ENCODE results near the gene CDK13.

Gene CDK13

DNA sequence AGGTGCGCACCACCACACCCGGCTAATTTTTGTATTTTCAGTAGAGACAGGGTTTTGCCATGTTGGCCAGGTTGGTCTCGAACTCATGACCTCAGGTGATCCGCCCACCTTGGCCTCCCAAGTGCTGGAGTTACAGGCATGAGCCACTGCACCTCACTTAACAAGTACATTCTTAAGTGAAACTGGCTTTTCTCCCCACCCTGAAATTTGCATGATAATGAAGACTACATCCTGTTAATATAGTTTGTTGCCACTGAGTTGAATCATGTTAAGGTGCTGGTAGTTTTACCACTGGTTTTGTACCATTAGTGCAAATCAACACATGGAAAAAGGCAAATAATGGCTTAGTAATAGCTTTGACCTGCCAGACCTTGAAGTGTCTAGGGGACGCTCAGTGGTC is 122.2 kb downstream of the CDK13 start:
- TF ChIP-seq, protein P1, sequence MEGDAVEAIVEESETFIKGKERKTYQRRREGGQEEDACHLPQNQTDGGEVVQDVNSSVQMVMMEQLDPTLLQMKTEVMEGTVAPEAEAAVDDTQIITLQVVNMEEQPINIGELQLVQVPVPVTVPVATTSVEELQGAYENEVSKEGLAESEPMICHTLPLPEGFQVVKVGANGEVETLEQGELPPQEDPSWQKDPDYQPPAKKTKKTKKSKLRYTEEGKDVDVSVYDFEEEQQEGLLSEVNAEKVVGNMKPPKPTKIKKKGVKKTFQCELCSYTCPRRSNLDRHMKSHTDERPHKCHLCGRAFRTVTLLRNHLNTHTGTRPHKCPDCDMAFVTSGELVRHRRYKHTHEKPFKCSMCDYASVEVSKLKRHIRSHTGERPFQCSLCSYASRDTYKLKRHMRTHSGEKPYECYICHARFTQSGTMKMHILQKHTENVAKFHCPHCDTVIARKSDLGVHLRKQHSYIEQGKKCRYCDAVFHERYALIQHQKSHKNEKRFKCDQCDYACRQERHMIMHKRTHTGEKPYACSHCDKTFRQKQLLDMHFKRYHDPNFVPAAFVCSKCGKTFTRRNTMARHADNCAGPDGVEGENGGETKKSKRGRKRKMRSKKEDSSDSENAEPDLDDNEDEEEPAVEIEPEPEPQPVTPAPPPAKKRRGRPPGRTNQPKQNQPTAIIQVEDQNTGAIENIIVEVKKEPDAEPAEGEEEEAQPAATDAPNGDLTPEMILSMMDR (IDR thresholded peaks at IDR 0.05; ENCODE audit: borderline replicate concordance, control extremely low read depth, extremely low read depth, insufficient read depth, missing control alignments): no peak
- DNase-seq (ENCODE audit: low spot score): no peak
- in situ Hi-C loops (cut with MboI; ENCODE audit: low sequenced_read_pairs, unreplicated experiment): loop anchor here (25.0 kb wide), 1 partner anchor 485 kb away; no protein-coding TSS in a partner anchor

DNA sequence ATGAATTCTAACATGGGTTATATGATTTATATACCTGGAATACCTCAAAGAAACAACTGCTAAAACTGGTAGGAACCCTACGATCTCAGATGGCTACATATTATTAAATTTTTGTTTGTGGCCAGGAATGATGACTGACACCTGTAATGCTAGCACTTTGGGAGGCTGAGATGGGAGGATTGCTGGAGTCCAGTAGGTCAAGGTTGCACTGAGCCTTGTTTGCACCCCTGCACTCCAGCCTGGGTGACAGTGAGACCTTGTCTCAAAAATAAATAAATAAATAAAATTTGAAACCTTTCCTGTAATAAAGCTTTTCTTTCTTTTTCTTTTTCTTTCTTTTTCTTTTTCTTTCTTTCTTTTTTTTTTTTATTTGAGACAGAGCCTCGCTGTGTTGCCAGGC is 123.2 kb downstream of the CDK13 start:
- DNase-seq (ENCODE audit: low spot score): no peak
- TF ChIP-seq, protein P1 (IDR thresholded peaks at IDR 0.05; ENCODE audit: borderline replicate concordance, control extremely low read depth, extremely low read depth, insufficient read depth, missing control alignments): no peak
- in situ Hi-C loops (cut with MboI; ENCODE audit: low sequenced_read_pairs, unreplicated experiment): loop anchor here (25.0 kb wide), 1 partner anchor 486 kb away; no protein-coding TSS in a partner anchor

- DNase-seq (ENCODE audit: low spot score): no peak
- in situ Hi-C loops (cut with MboI; ENCODE audit: low sequenced_read_pairs, unreplicated experiment): no loop called here
- TF ChIP-seq, protein P1 (IDR thresholded peaks at IDR 0.05; ENCODE audit: borderline replicate concordance, control extremely low read depth, extremely low read depth, insufficient read depth, missing control alignments): no peak
Measured at GRCh38 chr7:40077849-40078248, 127.8 kb downstream of the CDK13 start.

DNA sequence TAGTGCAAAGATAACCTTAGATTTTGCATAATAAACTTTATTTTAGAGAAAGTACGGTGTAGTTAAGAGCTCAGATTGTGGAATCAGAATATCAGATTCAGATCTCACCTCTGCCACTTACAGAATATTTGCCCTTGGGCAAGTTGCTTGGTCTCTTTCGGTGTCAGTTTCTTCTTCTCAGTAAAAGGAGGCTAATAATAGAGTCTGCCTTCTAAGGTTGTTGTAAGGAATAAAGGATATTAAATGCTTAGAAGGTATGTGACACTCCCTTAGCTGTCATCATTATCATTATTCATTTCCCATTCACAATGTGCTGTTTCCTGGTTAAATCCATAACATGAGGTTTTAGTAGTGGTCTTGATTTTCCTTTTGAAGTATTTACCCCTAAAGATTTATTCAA is 142.1 kb downstream of the CDK13 start:
- in situ Hi-C loops (cut with MboI; ENCODE audit: low sequenced_read_pairs, unreplicated experiment): no loop called here
- no peak for DNase-seq (ENCODE audit: low spot score)
- TF ChIP-seq, protein P1 (IDR thresholded peaks at IDR 0.05; ENCODE audit: borderline replicate concordance, control extremely low read depth, extremely low read depth, insufficient read depth, missing control alignments): no peak

GRCh38 chr7:40093631-40094350 is 143.7 kb downstream of the CDK13 start:
- no peak for DNase-seq (ENCODE audit: low spot score)
- TF ChIP-seq, protein P1 (IDR thresholded peaks at IDR 0.05; ENCODE audit: borderline replicate concordance, control extremely low read depth, extremely low read depth, insufficient read depth, missing control alignments): no peak
- in situ Hi-C loops (cut with MboI; ENCODE audit: low sequenced_read_pairs, unreplicated experiment): no loop called here

GRCh38 chr7:40095230-40095629 is 145.2 kb downstream of the CDK13 start:
- in situ Hi-C loops (cut with MboI; ENCODE audit: low sequenced_read_pairs, unreplicated experiment): no loop called here
- no peak for DNase-seq (ENCODE audit: low spot score)

More at GRCh38 chr7:40095230-40095629, 145.2 kb downstream of the CDK13 start:
- TF ChIP-seq, protein P1 (IDR thresholded peaks at IDR 0.05; ENCODE audit: borderline replicate concordance, control extremely low read depth, extremely low read depth, insufficient read depth, missing control alignments): no peak

Data from GM13976 (cell line).